ENCODE results near the gene VWCE.

The VWCE gene

GRCh38 chr11:61302550-61302949 lies 7.4 kb upstream of the VWCE start:
- DNase-seq, result no peak
- Histone ChIP-seq H3K27ac (ENCODE audit: insufficient read depth, low read length, poor library complexity, severe bottlenecking) (no peak overlapping the region), H3K4me1 (ENCODE audit: control insufficient read depth, insufficient read depth, low read length, poor library complexity, severe bottlenecking) (no peaks in the 10 kb centered on the region), H3K4me3 (ENCODE audit: insufficient read depth, low read depth, low read length, poor library complexity, severe bottlenecking) (no peak overlapping the region), H3K27me3 (replicated peaks; ENCODE audit: control insufficient read depth, insufficient read depth, low read length, poor library complexity, severe bottlenecking) (no peaks in the 10 kb centered on the region), H3K36me3 (ENCODE audit: control insufficient read depth, insufficient read depth, low read length) (peaks cover 74% of the 10 kb centered on the region), H3K9me3 (ENCODE audit: control insufficient read depth, low read length) (no peaks in the 10 kb centered on the region)

DNA sequence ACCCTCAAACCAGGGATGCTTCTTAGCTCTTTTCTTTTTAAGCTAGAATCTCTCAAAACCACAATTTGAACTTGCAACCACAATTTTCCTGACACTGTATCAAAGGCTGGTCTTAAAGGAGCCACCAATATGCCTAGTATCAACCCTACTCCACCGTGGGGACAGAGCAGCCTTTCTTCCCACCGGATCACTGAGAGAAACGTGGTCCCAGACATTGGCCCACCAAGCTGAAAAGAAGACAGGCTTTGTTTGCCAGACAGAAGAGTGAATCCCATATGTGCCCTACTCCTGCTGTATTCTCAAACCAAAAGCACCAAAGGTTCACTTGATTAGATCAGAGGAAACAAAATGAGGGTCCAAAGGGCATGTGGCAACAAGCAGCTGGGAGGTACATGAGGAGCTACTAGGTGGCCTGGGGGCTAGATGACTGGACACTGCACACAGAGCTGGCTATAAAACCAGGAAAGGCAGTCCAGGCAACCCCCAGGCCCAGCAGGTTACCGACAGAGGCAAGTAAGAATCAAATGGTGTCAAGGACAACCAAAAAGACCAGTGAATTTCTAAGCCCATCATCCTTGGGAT lies 3.6 kb upstream of the VWCE start:
- Histone ChIP-seq H3K36me3 (ENCODE audit: control insufficient read depth, insufficient read depth, low read length) (peaks cover 47% of the 10 kb centered on the region), H3K27ac (ENCODE audit: insufficient read depth, low read length, poor library complexity, severe bottlenecking) (no peak overlapping the region), H3K27me3 (replicated peaks; ENCODE audit: control insufficient read depth, insufficient read depth, low read length, poor library complexity, severe bottlenecking) (peaks cover 3% of the 10 kb centered on the region), H3K4me1 (ENCODE audit: control insufficient read depth, insufficient read depth, low read length, poor library complexity, severe bottlenecking) (peaks cover 19% of the 10 kb centered on the region), H3K9me3 (ENCODE audit: control insufficient read depth, low read length) (no peaks in the 10 kb centered on the region), H3K4me3 (ENCODE audit: insufficient read depth, low read depth, low read length, poor library complexity, severe bottlenecking) (no peak overlapping the region)
- no peak for DNase-seq

- peaks cover 20% of the 10 kb centered on the region for H3K4me1 ChIP-seq (ENCODE audit: control insufficient read depth, insufficient read depth, low read length, poor library complexity, severe bottlenecking)
- DNase-seq, result no peak
Observed at GRCh38 chr11:61297746-61298145, 2.6 kb upstream of the VWCE start.

DNA sequence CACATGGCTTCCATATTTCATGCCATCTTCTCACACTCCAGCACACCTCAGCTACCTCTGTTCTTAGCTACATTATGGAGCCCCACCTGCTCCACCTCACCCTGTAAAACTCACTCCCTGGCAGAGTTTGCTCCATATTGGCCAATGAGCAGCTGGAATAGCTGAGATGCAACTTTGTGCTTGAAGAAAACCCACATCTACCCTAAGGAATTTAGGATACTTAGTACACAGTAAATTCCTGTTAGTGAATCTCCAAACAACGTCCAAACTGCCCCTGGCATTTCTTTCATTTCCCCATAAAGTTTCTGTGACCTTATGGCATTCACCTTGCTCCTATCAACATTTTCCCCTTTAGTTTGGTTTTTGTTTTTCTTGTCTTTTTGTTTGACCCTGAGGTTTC lies 2.2 kb upstream of the VWCE start:
- Histone ChIP-seq H3K27me3 (replicated peaks; ENCODE audit: control insufficient read depth, insufficient read depth, low read length, poor library complexity, severe bottlenecking) (peaks cover 3% of the 10 kb centered on the region), H3K36me3 (ENCODE audit: control insufficient read depth, insufficient read depth, low read length) (peaks cover 33% of the 10 kb centered on the region), H3K9me3 (ENCODE audit: control insufficient read depth, low read length) (no peaks in the 10 kb centered on the region), H3K27ac (ENCODE audit: insufficient read depth, low read length, poor library complexity, severe bottlenecking) (no peak overlapping the region), H3K4me1 (ENCODE audit: control insufficient read depth, insufficient read depth, low read length, poor library complexity, severe bottlenecking) (peaks cover 20% of the 10 kb centered on the region), H3K4me3 (ENCODE audit: insufficient read depth, low read depth, low read length, poor library complexity, severe bottlenecking) (no peak overlapping the region)
- no peak for DNase-seq

More at GRCh38 chr11:61297746-61298145, 2.6 kb upstream of the VWCE start:
- H3K27me3 ChIP-seq (replicated peaks; ENCODE audit: control insufficient read depth, insufficient read depth, low read length, poor library complexity, severe bottlenecking), result peaks cover 3% of the 10 kb centered on the region
- no peak overlapping the region for H3K4me3 ChIP-seq (ENCODE audit: insufficient read depth, low read depth, low read length, poor library complexity, severe bottlenecking)
- H3K9me3 ChIP-seq (ENCODE audit: control insufficient read depth, low read length), result no peaks in the 10 kb centered on the region
- H3K36me3 ChIP-seq (ENCODE audit: control insufficient read depth, insufficient read depth, low read length), result peaks cover 37% of the 10 kb centered on the region
- H3K27ac ChIP-seq (ENCODE audit: insufficient read depth, low read length, poor library complexity, severe bottlenecking), result no peak overlapping the region

- no peak for DNase-seq
- Histone ChIP-seq H3K4me1 (ENCODE audit: control insufficient read depth, insufficient read depth, low read length, poor library complexity, severe bottlenecking) (peaks cover 20% of the 10 kb centered on the region), H3K27ac (ENCODE audit: insufficient read depth, low read length, poor library complexity, severe bottlenecking) (no peak overlapping the region), H3K9me3 (ENCODE audit: control insufficient read depth, low read length) (no peaks in the 10 kb centered on the region), H3K36me3 (ENCODE audit: control insufficient read depth, insufficient read depth, low read length) (peaks cover 15% of the 10 kb centered on the region), H3K27me3 (replicated peaks; ENCODE audit: control insufficient read depth, insufficient read depth, low read length, poor library complexity, severe bottlenecking) (peaks cover 3% of the 10 kb centered on the region), H3K4me3 (ENCODE audit: insufficient read depth, low read depth, low read length, poor library complexity, severe bottlenecking) (peak overlapping the region; percentile 64)
Observed at GRCh38 chr11:61295596-61295926, 445 bp upstream of the VWCE start.

DNA sequence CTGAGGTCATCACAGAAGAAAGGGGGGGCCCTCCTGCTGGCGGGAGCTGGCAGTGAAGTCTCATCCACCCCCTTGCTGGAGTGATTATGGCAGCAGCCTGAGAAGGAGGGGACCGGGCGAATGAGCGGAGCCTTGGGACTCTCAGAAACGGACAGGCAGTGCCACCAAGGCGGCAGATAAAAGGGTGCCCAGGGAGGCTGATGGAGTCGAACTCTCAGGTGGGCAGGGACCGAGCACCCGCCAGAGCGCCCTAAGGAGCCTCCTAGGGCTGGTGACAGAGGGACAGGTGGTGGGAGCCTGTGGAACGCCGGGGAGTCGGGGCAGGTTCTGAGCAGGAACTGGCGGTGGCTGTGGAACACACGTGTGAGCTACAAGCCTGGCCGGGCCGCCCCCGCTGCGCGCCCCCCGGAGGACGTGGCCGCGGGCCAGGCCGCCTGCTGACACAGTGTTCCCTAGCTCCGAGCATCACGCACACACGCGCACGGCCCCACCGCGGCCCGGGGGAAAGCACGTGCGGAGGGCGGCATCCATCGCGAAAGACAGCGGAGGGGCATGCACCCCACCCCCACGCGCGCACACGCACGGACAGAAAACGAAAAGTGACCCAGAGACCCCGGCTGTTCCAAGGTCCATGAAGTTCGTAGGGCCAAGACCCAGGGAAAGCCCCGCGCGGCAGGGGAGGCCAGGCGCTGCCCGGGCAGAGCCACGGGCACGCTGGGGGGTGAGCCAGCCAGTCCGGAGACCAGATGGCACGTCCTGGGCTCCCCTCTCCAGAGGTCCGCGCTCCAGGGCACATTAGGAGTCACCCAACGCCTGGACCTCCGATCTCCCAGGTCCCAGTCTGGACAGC lies 1.0 kb downstream of the VWCE start:
- H3K27ac ChIP-seq (ENCODE audit: insufficient read depth, low read length, poor library complexity, severe bottlenecking), result no peak overlapping the region
- H3K4me1 ChIP-seq (ENCODE audit: control insufficient read depth, insufficient read depth, low read length, poor library complexity, severe bottlenecking), result peaks cover 20% of the 10 kb centered on the region
- peaks cover 6% of the 10 kb centered on the region for H3K36me3 ChIP-seq (ENCODE audit: control insufficient read depth, insufficient read depth, low read length)
- H3K9me3 ChIP-seq (ENCODE audit: control insufficient read depth, low read length), result no peaks in the 10 kb centered on the region
- peak overlapping the region; percentile 64 for H3K4me3 ChIP-seq (ENCODE audit: insufficient read depth, low read depth, low read length, poor library complexity, severe bottlenecking)
- H3K27me3 ChIP-seq (replicated peaks; ENCODE audit: control insufficient read depth, insufficient read depth, low read length, poor library complexity, severe bottlenecking), result peaks cover 3% of the 10 kb centered on the region
- no peak for DNase-seq

- peaks cover 3% of the 10 kb centered on the region for H3K27me3 ChIP-seq (replicated peaks; ENCODE audit: control insufficient read depth, insufficient read depth, low read length, poor library complexity, severe bottlenecking)
- no peak for DNase-seq
- H3K36me3 ChIP-seq (ENCODE audit: control insufficient read depth, insufficient read depth, low read length), result no peaks in the 10 kb centered on the region
- no peak overlapping the region for H3K4me3 ChIP-seq (ENCODE audit: insufficient read depth, low read depth, low read length, poor library complexity, severe bottlenecking)
- peaks cover 20% of the 10 kb centered on the region for H3K4me1 ChIP-seq (ENCODE audit: control insufficient read depth, insufficient read depth, low read length, poor library complexity, severe bottlenecking)
- no peak overlapping the region for H3K27ac ChIP-seq (ENCODE audit: insufficient read depth, low read length, poor library complexity, severe bottlenecking)
- H3K9me3 ChIP-seq (ENCODE audit: control insufficient read depth, low read length), result no peaks in the 10 kb centered on the region
Observed at GRCh38 chr11:61292356-61292755, 2.8 kb downstream of the VWCE start.

DNA sequence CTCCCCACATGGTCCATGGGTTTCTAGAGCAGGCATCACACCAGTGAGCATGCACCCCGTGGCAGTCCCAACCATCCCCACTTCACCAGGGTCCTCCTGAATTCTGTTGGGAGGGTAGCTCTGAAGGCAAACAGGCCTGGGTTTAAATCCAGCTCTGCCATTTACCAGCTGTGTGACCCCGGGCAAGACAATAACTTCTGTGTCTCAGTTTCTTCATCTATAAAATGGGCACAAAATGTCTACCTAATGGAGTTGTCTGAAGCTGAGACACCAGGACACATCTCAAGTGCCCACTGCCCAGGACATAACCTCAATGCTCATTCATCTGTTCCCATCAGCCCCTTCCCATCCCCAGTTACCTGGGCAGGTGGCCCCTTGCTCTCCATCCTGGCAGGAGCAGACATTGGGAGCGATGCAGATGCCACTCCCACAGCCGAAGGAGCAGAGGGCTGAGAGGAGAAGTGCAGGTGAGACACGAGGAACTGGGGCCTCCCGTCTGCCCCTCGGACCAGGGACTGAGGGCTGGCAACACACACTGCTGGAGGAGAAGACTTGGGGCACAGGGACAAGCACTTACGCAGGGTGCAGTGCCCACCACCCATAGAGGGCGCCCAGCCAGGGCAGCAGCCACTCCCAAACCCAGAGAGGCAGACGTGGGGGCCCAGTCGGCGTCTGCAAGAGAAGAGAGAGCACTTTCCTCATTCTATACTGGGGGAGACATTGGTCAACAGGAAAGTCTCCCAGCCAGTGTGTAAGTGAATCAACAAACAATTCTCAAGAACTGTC lies 4.0 kb downstream of the VWCE start:
- Histone ChIP-seq H3K27ac (ENCODE audit: insufficient read depth, low read length, poor library complexity, severe bottlenecking) (no peak overlapping the region), H3K36me3 (ENCODE audit: control insufficient read depth, insufficient read depth, low read length) (no peaks in the 10 kb centered on the region), H3K27me3 (replicated peaks; ENCODE audit: control insufficient read depth, insufficient read depth, low read length, poor library complexity, severe bottlenecking) (peaks cover 3% of the 10 kb centered on the region), H3K4me3 (ENCODE audit: insufficient read depth, low read depth, low read length, poor library complexity, severe bottlenecking) (no peak overlapping the region), H3K4me1 (ENCODE audit: control insufficient read depth, insufficient read depth, low read length, poor library complexity, severe bottlenecking) (peaks cover 20% of the 10 kb centered on the region), H3K9me3 (ENCODE audit: control insufficient read depth, low read length) (no peaks in the 10 kb centered on the region)
- no peak for DNase-seq

GRCh38 chr11:61287338-61287977 lies 7.7 kb downstream of the VWCE start:
- Histone ChIP-seq H3K4me1 (ENCODE audit: control insufficient read depth, insufficient read depth, low read length, poor library complexity, severe bottlenecking) (no peaks in the 10 kb centered on the region), H3K27me3 (replicated peaks; ENCODE audit: control insufficient read depth, insufficient read depth, low read length, poor library complexity, severe bottlenecking) (no peaks in the 10 kb centered on the region), H3K9me3 (ENCODE audit: control insufficient read depth, low read length) (no peaks in the 10 kb centered on the region), H3K36me3 (ENCODE audit: control insufficient read depth, insufficient read depth, low read length) (no peaks in the 10 kb centered on the region), H3K4me3 (ENCODE audit: insufficient read depth, low read depth, low read length, poor library complexity, severe bottlenecking) (no peak overlapping the region), H3K27ac (ENCODE audit: insufficient read depth, low read length, poor library complexity, severe bottlenecking) (no peak overlapping the region)
- no peak for DNase-seq

All from effector memory CD4-positive, alpha-beta T cell (primary cell).